ELF-1 (cell line): ENCODE results near the gene CCDC83.
"Not testable (repeated sequence)": the region's sequence is repeated elsewhere in the genome, so short reads cannot be mapped to it uniquely, and the experiment has no call there.

Source experiments
- DNase-seq: peaks from one replicate; pipeline ENCODE4 v3.0.0-alpha.2; 2016; ENCODE audit warnings: low read depth, low spot score

Gene CCDC83

GRCh38 chr11:85886089-85887056, 31.2 kb downstream of the CCDC83 start:
- no peak for DNase-seq

GRCh38 chr11:85889108-85889507, 33.9 kb downstream of the CCDC83 start:
- no peak for DNase-seq

GRCh38 chr11:85889676-85890579, 34.7 kb downstream of the CCDC83 start:
- DNase-seq: peak; percentile 52

- DNase-seq: peak; percentile 60
Measured at GRCh38 chr11:85893395-85893794, 38.2 kb downstream of the CCDC83 start.

GRCh38 chr11:85896876-85897275, 41.7 kb downstream of the CCDC83 start:
- no peak for DNase-seq

GRCh38 chr11:85898456-85898855, 43.3 kb downstream of the CCDC83 start:
- DNase-seq: no peak

- no peak for DNase-seq
Measured at GRCh38 chr11:85902353-85902752, 47.2 kb downstream of the CCDC83 start.

- DNase-seq: no peak
Measured at GRCh38 chr11:85903406-85903805, 48.2 kb downstream of the CCDC83 start.

GRCh38 chr11:85903811-85904210, 48.6 kb downstream of the CCDC83 start:
- no peak for DNase-seq

GRCh38 chr11:85912414-85912813, 57.2 kb downstream of the CCDC83 start:
- no peak for DNase-seq

GRCh38 chr11:85913513-85913912, 58.3 kb downstream of the CCDC83 start:
- DNase-seq: no peak

GRCh38 chr11:85914425-85914824, 59.2 kb downstream of the CCDC83 start:
- no peak for DNase-seq

- no peak for DNase-seq
Measured at GRCh38 chr11:85918910-85919794, 64.0 kb downstream of the CCDC83 start.

- DNase-seq: no peak
Measured at GRCh38 chr11:85922367-85922766, 67.2 kb downstream of the CCDC83 start.

- DNase-seq: peak; percentile 37
Measured at GRCh38 chr11:85923455-85923854, 68.3 kb downstream of the CCDC83 start.

- DNase-seq: not testable (repeated sequence)
Measured at GRCh38 chr11:85926653-85927214, 71.6 kb downstream of the CCDC83 start.

- no peak for DNase-seq
Measured at GRCh38 chr11:85930879-85931366, 75.7 kb downstream of the CCDC83 start.

- DNase-seq: no peak
Measured at GRCh38 chr11:85934596-85935169, 79.5 kb downstream of the CCDC83 start.

GRCh38 chr11:85935751-85936150, 80.6 kb downstream of the CCDC83 start:
- DNase-seq: no peak

- no peak for DNase-seq
Measured at GRCh38 chr11:85937835-85938234, 82.7 kb downstream of the CCDC83 start.
